Left colon (tissue), 2 donors: Measurements from ENCODE around the gene PCGF3. TPM values are rescaled to one million over a fixed set of nuclear protein-coding genes. Genes with fewer than 3 reads are reported as not detected.
A peak's percentile ranks its signal among the peaks of the same experiment; 100 is the strongest.

Experiments used
- ATAC-seq: fragments of 200-7000 bp; cut with Tn5 transposase; one replicate; pipeline ENCODE4 v1.9.1; 2020; ENCODE audit warnings: mild to moderate bottlenecking, moderate library complexity
- DNase-seq, 2 donors: peaks; one replicate each; pipeline ENCODE4 v3.0.0-alpha.2; 2020
- intact Hi-C, 2 donors: fragments of 100-400 bp; cut with DNase I in 1 of 2; cut with micrococcal nuclease in 1 of 2; formaldehyde crosslinking; loops; one replicate each; pipeline versions ENCODE4 v1.11.2 to v1.14.0; 2022; cut with DNase I, micrococcal nuclease
- total RNA-seq, 2 donors: library from RNA; stranded (reverse); fragmentation: NEBNext Ultra II Directional; extraction: Animal tissue kit (Norgen Biotek cat#: 25700); gene quantifications; one replicate each; pipeline ENCODE4 v1.2.1, GENCODE V29; 2021
- donor health status: DM: no; HTN: no; CAD: no.
- donor health status: DM: yes; HTN: yes; CAD: no.

PCGF3 gene
- total RNA-seq, 2 donors from 2014 or later = 46.9 to 51.9 TPM

- intact Hi-C loops = no loop called here
- ATAC-seq (no peak), DNase-seq (no peak)
Observed at GRCh38 chr4:680091-680490, 25.5 kb upstream of the PCGF3 start.

DNA sequence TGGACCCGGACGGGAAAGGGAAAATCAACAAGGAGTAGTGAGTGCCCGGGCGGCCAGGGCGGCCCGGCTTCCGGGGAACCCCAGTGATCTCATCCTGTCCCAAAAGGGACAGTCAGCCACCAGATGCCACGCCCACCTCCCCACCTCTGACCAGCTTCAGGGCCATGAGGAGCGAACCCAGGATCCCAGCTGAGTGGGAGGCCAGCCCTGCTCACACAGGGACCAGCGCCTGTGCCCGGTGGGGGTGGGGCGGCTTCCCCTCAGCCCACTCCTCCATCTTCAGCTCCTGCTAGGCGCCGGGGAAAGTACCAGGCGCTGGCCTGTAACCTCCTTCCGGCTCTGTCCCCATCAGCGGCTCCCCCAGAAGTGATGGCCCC, 25.1 kb upstream of the PCGF3 start:
- ATAC-seq (no peak), DNase-seq (peak; percentile 55 to 59)
- intact Hi-C loops = no loop called here

DNA sequence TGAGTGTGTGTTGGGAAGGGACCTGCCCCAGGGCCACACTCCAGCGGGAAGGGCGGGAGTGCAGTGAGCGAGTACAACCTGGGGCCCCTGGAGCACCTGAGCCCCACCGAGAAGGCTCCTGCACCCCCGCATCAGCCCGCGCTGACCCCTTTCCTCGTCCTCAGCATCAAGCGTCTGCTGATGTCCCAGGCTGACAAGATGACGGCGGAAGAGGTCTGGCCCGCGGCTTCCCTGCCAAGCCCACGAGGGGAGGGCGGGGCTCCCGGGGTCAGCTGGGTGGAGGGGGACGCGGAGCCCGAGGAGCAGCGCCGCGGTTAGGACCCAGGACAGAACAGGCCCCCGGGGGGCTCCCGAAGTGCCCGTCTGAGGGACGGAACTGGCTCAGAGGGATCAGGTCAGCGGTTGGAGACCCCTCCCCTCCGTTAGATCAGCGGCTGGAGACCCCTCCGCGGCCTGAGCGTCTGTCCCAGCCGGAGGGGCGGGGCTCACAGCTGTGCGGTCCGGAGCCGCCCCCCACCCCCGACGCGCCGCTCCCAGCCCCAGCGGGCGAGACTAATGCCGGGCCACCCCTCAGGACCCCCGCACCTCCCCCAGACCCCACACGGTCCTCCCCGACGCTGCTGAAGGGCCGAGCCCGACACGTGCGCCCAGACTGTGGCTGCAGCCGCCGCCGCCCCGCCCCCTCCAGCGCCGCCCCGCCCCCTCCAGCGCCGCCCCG, 24.5 kb upstream of the PCGF3 start:
- DNase-seq = peak; percentile 74
- peak; percentile 1 for ATAC-seq
- intact Hi-C loops = no loop called here

DNA sequence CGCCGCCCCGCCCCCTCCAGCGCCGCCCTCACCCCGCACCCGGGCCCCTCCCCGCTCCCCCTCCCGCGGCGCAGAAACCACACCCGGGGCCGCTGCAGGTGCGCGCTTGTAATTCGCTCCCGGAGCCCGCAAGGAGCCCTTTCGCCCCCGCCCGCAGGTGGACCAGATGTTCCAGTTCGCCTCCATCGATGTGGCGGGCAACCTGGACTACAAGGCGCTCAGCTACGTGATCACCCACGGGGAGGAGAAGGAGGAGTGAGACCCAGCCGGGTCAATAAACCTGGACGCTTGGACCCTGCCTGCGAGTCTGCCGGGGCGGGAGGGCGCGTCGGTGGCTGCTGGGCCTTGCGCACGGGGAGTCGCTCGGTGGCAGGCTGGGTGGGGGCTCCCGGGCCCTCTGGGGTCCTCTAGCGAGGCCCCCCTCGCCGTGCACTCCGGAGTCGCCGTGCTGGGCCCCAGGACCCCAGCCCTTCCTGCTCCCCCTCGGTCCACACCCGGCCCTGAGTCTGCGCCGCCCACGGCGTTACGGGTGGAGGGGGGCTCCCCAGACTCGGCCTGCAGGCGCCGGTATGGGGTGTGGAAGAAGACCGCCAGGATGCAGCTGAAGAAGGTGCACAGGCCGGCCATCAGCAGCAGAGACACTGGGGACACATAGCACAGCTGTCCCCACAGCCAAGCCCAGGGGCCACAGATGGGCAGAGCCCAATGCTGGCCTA, 23.7 kb upstream of the PCGF3 start:
- peak; percentile 54 for ATAC-seq
- intact Hi-C loops = no loop called here
- peak; percentile 83 to 85 for DNase-seq

DNA sequence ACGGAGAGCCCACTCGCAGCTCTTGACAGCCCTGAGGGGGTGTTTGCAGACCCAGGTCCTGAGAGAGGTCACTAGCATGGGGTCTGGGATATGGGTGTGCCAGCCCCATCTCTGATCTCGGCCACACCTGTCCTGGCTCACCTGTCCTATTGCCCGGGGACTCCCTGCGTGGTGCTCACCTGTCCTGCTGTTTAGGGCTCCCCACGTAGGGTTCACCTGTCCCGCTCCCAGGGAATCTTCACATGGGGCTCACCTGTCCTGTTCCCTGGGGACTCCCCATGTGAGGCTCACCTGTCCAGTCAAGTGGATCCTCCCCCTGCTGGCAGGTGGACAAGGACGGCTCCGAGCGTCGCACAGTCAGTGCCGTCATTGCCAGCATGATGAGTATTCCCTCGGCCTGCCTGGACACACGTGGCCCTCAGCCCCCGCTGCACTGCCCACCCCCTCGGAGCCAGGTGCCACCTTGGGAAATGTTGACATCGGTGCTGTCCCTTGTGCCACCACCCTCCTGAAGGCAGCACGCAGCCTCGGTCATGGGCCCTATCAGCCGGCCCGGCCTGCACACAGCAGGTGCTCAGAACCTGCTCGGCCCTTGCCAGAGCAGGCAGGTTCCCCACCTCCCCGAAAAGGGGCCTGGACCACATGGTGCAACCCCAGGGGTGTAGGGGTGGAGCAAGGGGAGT, 23.0 kb upstream of the PCGF3 start:
- intact Hi-C loops = no loop called here
- no peak for DNase-seq
- ATAC-seq = peak; percentile 3

GRCh38 chr4:683247-683897, 22.3 kb upstream of the PCGF3 start:
- ATAC-seq = no peak
- intact Hi-C loops = no loop called here
- no peak for DNase-seq

DNA sequence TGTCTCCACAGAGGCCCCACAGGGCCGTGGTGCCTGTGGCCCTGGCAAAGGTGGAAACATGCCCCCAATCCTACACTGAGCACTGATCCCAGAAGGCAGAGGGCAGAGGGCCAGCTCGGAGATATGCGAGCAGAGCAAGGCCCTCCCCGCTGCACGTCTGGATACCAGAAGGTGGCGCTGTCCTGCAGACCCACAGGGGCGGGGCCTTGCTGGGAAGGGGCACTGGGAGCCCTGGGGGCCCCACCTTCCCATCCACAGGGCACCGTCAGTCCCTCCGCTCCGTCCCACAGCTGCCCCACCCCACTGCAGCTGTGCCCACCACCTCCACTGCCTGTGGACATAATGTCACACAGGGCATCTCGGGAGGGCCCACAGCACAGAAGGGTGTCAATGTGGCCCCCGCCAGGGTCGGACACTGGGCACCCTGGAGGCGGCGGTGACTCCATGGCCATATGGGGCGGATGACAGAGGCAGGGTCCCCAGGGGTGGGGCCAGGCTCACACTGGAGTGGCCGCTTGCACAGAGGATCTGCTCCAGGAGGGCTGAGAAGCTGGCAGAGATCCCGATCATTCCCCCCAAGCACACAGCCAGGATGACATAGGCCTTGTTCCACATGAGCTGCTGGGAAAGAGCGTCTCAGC, 21.5 kb upstream of the PCGF3 start:
- ATAC-seq (peak; percentile 25), DNase-seq (peak; percentile 69 to 80)
- intact Hi-C loops = no loop called here

DNA sequence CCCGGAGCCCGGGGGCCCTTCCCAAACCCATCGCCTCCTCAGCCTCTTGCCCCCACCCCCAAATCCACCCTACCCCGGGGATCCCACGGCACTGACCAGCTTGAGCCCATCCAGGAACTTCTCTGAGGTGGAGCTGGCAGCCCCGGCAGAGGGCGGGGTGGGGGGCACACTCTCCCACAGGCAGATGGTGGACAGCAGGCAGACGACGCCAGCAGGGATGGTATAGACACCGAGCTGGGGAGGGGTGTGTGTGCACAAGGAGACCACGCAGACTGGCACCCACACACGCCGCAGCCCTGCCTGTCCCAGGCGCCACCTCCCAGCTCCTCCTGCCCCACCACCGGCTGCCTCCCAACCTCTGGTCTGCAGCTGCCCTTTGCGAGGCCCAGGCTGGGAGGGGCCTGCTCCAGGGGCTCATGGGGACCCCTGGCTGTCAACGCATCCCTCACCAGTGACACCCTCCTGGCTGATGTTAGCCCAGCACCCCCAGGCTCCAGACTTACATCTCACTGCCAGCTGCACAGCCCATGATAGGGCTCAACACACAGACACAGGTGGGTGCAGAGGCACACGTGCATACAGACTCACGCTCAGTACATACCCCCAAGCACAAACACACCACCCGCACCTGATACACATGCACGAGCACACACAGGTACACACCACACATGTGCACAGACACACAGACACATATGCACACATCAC, 20.9 kb upstream of the PCGF3 start:
- DNase-seq (no peak), ATAC-seq (no peak)
- intact Hi-C loops = no loop called here

DNA sequence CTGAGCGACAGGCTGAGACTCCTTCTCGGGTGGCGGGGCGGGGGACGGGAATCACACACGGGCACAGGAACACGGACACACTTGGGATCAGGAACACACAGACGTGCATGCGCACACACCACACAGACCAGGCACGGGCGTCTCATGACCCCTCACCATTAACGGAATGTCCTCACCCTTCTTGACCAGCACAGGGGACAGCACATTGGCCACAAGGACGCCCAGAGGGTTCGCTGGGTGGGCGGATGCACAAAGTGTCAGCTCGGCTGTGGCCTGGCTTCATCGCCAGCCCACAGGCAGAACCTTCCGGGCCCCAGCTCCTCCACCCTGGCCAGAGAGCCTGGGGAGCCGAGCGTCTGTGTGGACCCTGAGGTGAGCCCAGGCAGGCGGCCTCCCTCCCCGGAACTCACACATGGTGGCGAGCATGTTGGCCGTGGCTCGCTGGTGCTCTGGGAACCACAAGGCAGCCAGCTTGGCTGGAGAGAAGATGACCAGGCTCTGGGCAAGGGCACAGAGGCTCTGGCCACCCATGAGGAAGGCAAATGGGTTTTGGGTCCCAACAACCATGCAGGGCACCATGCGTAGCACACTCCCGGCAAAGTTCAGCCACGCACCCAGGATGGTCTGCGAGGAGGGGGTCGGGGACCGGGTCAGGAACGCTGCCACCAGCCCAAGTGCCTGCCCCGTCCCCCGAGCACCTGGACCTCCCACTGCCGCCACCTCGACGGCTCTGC, 19.8 kb upstream of the PCGF3 start:
- ATAC-seq (no peak), DNase-seq (peak in 1 of 2 donors; percentile 5)
- intact Hi-C loops = no loop called here

GRCh38 chr4:686413-687040, 19.1 kb upstream of the PCGF3 start:
- DNase-seq (no peak), ATAC-seq (no peak)
- intact Hi-C loops = no loop called here

DNA sequence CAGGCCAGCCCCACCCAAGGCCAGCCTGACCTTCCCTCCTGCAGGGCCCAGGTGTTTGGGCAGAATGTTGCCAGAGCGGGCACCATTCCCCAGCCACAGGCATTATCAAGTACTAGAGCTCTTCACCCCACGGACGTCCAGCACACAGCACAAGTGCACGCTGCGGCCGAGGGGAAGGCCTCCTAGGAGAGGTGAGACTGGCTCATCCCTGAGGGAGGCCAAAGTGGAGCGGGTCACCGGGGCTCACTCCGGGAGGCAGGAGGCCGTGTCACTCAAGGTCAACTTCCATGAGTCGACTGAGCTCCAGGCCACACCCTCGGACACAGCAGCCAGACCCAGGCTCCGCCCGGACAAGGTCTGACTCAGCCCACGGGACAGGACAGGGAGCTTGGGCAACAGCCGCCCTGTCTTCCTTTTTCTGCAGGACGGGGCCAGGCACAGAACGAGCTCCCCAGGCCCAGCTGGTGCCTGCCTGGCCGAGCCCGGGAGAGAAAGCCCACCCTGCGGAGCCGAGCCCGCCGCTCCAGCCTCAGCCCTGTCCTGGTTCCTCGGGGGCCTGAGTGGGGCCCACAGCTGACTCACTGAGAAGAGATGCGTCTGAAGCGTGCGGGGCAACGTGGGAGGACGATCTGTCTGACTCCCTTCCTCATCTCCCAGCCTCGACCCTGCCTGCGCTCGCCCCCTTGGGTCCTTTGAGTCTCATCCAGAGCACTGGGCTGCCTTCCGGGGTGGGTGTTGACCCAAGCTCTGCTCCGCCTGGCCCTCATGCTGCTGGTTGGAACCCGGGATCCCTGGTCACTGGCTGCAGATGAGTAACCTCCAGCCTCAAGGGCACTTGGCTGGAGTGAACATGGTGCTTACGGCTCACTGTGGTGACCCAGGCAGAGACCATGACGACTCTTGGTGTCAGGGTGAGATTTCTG, 18.3 kb upstream of the PCGF3 start:
- intact Hi-C loops = no loop called here
- DNase-seq (peak; percentile 87 to 96), ATAC-seq (peak; percentile 77)

- intact Hi-C loops = no loop called here
- DNase-seq (peak in 1 of 2 donors; percentile 58), ATAC-seq (peak; percentile 38)
Observed at GRCh38 chr4:687971-688853, 17.4 kb upstream of the PCGF3 start.

- ATAC-seq (peak; percentile 27), DNase-seq (no peak)
- intact Hi-C loops = no loop called here
Observed at GRCh38 chr4:688854-689681, 16.6 kb upstream of the PCGF3 start, which contains the start of gene SLC49A3. SLC49A3 (minus strand) TSS chr4:689151; CDS start chr4:689127, 24 bp downstream.

GRCh38 chr4:689723-690122, 15.9 kb upstream of the PCGF3 start:
- intact Hi-C loops = no loop called here
- no peak for DNase-seq
- ATAC-seq = no peak
